Neural cell (in vitro differentiated cells): Measurements from ENCODE around the gene MRPL22.

ENCODE experiments used
- CTCF ChIP-seq: fragments of 450-650 bp; IDR thresholded peaks from 2 replicates; pipeline ENCODE4 v1.5.1; 2014; ENCODE audit warnings: antibody characterized with exemption, mild to moderate bottlenecking, moderate library complexity; ENCODE audit not compliant: poor library complexity, severe bottlenecking
- EP300 ChIP-seq: fragments of 450-650 bp; conservative IDR thresholded peaks from 2 replicates; pipeline ENCODE4 v1.6.1; 2014; ENCODE audit warnings: antibody characterized with exemption, mild to moderate bottlenecking, moderate library complexity; ENCODE audit not compliant: poor library complexity, severe bottlenecking
- EZH2 ChIP-seq: fragments of 200-600, 300-800 bp; shearing (Covaris generic), sonication (generic); IDR thresholded peaks from 2 replicates; pipeline ENCODE4 v1.6.1; 2014; ENCODE audit warnings: antibody characterized with exemption, low read length, borderline replicate concordance, mild to moderate bottlenecking; ENCODE audit not compliant: insufficient read depth, poor library complexity, severe bottlenecking
- MXI1 ChIP-seq: fragments of 450-650 bp; conservative IDR thresholded peaks from 2 replicates; pipeline ENCODE4 v1.6.1; 2014; ENCODE audit warnings: antibody characterized with exemption, mild to moderate bottlenecking; ENCODE audit not compliant: poor library complexity, severe bottlenecking
- POLR2AphosphoS5 ChIP-seq: IDR thresholded peaks from 2 replicates; pipeline ENCODE4 v1.6.1; 2012
- RAD21 ChIP-seq: fragments of 450-650 bp; conservative IDR thresholded peaks from 2 replicates; pipeline ENCODE4 v1.6.1; 2014; ENCODE audit warnings: antibody characterized with exemption, mild to moderate bottlenecking, moderate library complexity
- REST ChIP-seq: IDR thresholded peaks from 2 replicates; pipeline ENCODE4 v1.6.1; 2012; ENCODE audit warnings: borderline replicate concordance
- SMC3 ChIP-seq: fragments of 450-650 bp; conservative IDR thresholded peaks from 2 replicates; pipeline ENCODE4 v1.6.1; 2014; ENCODE audit warnings: antibody characterized with exemption, mild to moderate bottlenecking, moderate library complexity; ENCODE audit not compliant: poor library complexity
- TAF1 ChIP-seq: IDR thresholded peaks from 2 replicates; pipeline ENCODE4 v1.6.1; 2012; ENCODE audit warnings: low read depth

GRCh38 chr5:154896562-154897165 is 44.2 kb upstream of the MRPL22 start:
- TF ChIP-seq CTCF (no peak), POLR2AphosphoS5 (no peak), EP300 (no peak), EZH2 (no peak), TAF1 (no peak), SMC3 (no peak), RAD21 (no peak), REST (no peak), MXI1 (no peak)
